Peyer's patch (tissue), 4 donors: ENCODE data around the gene BMPR1B.

ENCODE experiments used
- CTCF ChIP-seq, 6 experiments: fragments of 450-650 bp in 4 of 6; fragments of 200-600 bp in 2 of 6; sonication (generic) in 1 of 6; IDR thresholded peaks; one replicate each; pipeline ENCODE4 v1.5.1; 2017 to 2019; ENCODE audit warnings: antibody characterized with exemption in 6 of 6, mild to moderate bottlenecking in 3 of 6, moderate library complexity in 1 of 6
- POLR2A ChIP-seq, 2 donors: fragments of 450-650 bp; IDR thresholded peaks; one replicate each; pipeline ENCODE4 v1.5.1; 2017; ENCODE audit warnings: antibody characterized with exemption in 2 of 2, mild to moderate bottlenecking in 2 of 2, moderate library complexity in 2 of 2

GRCh38 chr4:95198961-95199360, 441.2 kb downstream of the BMPR1B start:
- TF ChIP-seq CTCF (IDR thresholded peaks at IDR 0.05) (no peak), POLR2A (IDR thresholded peaks at IDR 0.05) (no peak)
